ENCODE data around the gene LSP1.

LSP1 gene

DNA sequence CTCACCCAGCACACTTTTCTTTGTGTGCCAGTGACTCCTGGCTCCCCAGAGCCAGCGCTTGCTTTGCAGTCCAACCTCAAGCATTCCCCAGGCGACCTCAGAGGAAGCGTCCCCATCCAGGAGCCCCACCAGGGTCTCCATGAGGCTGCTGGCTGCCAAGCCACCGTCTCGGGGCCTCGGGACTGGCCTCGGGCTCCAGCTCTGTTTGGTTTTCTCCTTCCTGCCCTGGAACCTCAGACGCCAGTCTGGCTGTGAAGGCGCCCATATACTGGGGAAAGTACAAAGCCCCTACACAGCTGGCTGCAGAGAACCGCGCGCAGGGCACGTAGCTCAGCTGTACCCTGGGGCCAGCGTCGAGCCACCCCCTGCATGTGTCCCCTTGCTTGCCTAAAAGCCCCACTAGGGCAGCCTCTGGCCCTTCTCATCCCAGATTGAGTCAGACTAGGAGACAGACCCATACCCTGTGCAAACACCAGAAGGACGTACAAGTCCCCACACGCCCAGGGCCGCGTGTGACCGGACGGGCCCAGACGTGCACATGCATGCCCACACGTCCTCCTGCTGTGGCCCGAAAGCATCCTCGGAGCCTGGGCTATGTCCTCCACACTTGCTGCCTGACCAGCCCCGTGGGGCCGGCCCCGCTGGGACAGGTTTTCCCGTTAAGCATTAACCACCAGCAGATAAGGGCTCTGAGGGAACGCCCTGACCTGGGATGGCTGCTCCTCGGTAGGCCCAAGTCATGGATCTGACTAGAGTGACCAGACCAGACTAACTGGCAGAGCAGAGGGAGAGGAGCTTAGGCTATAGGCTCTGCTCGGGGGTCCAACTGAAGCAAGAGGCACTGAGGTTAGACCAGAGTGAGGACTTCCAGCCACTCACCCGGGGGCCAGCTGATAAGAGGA is 22.3 kb upstream of the LSP1 start:
- TF ChIP-seq GATA2 (IDR thresholded peaks at IDR 0.05; ENCODE audit: low read depth, low read length) (no peak), GATA3 (IDR thresholded peaks at IDR 0.05; ENCODE audit: low read depth, low read length) (no peak)

- no peak for TF ChIP-seq GATA2 (IDR thresholded peaks at IDR 0.05; ENCODE audit: low read depth, low read length)
These were observed 21.3 kb upstream of the LSP1 start for GRCh38 chr11:1831338-1832210.

- TF ChIP-seq GATA3 (IDR thresholded peaks at IDR 0.05; ENCODE audit: low read depth, low read length) (no peak), GATA2 (IDR thresholded peaks at IDR 0.05; ENCODE audit: low read depth, low read length) (no peak)
These were observed 20.5 kb upstream of the LSP1 start for GRCh38 chr11:1832211-1832919.

DNA sequence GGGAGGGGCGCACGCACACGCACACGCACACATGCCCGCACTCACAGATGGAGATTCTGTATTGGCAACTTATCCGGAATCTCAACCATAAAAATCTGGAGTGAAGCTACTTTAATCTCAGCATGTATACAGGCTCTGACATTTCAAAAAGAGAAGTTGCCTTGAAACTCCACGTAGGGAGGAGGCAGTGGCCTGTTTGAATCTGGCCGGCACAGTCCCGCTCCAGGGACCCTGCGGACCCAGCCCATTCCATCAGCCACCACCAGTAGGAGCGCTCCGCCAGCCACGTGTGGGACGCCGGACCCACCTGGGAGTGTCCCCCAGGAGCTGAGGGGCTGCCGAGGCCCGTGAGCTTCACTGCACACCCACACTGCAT is 20.0 kb upstream of the LSP1 start:
- no peak for TF ChIP-seq GATA2 (IDR thresholded peaks at IDR 0.05; ENCODE audit: low read depth, low read length)
- TF ChIP-seq GATA3 (IDR thresholded peaks at IDR 0.05; ENCODE audit: low read depth, low read length) = no peak

DNA sequence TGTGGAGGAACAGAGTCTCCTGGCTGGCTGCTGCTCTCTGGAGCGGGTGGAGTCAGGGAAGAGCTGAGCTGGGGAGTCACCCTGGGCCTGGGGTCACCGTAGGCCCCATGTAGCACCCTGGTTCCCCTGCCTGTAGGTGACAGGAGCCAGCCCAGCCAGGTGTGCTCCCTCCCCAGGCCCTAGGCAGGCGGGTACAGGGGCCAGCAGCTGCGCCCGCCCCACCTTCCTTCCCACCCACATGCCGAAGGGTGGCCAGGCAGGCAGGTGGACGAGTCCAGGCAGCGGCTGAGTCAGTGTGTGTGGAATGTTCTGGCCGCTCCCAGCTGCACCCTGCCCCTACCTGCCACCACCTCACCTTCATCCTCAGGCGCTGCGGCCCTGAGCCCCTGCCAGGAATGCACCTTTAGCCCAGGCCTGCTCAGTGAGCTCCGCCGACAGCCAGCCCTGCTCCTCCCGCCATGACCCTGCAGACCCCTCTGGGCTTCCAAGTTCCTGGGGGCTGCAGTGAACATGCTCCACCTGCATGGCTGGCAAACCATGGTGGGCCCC is 18.7 kb upstream of the LSP1 start:
- TF ChIP-seq GATA2 (IDR thresholded peaks at IDR 0.05; ENCODE audit: low read depth, low read length) (no peak), GATA3 (IDR thresholded peaks at IDR 0.05; ENCODE audit: low read depth, low read length) (no peak)

DNA sequence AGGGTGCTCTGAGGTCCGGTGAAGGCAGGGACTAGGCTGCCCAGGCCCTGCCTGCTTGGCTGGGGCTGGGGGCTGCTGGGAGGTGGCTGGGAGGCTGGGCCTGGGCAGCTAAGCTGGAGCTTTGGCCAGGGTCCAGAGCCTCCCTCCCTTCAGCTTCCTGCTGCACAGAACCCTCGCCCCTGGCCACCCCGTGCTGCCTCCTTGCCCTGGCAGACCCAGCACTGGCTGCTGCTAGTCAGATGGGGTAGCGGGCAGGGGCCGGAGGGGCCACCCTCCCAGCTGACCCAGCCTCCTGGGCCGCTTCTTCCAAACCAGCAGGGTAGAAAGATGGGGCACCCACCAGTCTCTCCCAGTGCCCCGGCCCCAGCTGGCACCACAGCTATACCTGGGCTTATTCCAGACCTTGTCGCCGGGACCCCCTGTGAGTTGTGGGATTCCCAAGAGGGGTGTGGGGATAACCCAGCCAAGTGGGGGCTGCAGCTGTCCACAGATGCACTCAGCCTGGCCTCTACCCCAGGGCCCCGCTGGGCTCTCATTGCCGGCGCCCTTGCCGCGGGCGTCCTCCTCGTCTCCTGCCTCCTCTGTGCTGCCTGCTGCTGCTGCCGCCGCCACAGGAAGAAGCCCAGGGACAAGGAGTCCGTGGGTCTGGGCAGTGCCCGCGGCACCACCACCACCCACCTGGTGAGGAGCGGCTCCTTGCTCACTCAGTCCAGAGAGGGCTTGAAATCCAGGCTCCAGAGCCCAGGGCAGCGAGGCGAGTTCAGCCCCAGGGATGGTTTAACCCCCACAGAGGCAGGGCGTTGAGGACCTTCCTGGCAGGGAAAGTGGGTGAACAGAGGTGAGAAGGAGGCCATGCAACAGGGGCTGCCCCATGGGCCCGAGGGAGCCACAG is 17.9 kb upstream of the LSP1 start, which contains the start of gene SYT8:
SYT8 (plus strand) TSS at position 212 of the 892 bp plus-strand sequence; CDS start at position 328, 116 bp downstream.
- TF ChIP-seq GATA2 (IDR thresholded peaks at IDR 0.05; ENCODE audit: low read depth, low read length) (no peak), GATA3 (IDR thresholded peaks at IDR 0.05; ENCODE audit: low read depth, low read length) (no peak)

DNA sequence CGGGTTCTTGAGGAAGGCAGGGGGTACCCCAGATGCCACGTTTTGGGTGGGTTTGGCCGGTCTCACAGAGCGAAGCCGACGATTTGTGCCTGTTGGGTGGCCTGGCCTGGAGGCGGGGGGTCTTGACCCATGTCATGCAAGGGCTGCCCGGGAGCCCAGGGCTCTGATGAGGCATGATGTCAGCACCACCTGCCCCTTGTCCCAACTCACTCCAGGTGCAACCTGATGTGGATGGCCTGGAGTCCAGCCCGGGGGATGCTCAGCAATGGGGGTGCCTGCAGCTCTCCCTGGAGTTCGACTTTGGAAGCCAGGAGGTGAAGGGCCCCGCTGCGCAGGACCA is 17.2 kb upstream of the LSP1 start:
- TF ChIP-seq GATA2 (IDR thresholded peaks at IDR 0.05; ENCODE audit: low read depth, low read length) = no peak
- TF ChIP-seq GATA3 (IDR thresholded peaks at IDR 0.05; ENCODE audit: low read depth, low read length) = no peak

- TF ChIP-seq GATA2 (IDR thresholded peaks at IDR 0.05; ENCODE audit: low read depth, low read length) (no peak), GATA3 (IDR thresholded peaks at IDR 0.05; ENCODE audit: low read depth, low read length) (no peak)
These were observed 16.6 kb upstream of the LSP1 start for GRCh38 chr11:1836011-1836945.

DNA sequence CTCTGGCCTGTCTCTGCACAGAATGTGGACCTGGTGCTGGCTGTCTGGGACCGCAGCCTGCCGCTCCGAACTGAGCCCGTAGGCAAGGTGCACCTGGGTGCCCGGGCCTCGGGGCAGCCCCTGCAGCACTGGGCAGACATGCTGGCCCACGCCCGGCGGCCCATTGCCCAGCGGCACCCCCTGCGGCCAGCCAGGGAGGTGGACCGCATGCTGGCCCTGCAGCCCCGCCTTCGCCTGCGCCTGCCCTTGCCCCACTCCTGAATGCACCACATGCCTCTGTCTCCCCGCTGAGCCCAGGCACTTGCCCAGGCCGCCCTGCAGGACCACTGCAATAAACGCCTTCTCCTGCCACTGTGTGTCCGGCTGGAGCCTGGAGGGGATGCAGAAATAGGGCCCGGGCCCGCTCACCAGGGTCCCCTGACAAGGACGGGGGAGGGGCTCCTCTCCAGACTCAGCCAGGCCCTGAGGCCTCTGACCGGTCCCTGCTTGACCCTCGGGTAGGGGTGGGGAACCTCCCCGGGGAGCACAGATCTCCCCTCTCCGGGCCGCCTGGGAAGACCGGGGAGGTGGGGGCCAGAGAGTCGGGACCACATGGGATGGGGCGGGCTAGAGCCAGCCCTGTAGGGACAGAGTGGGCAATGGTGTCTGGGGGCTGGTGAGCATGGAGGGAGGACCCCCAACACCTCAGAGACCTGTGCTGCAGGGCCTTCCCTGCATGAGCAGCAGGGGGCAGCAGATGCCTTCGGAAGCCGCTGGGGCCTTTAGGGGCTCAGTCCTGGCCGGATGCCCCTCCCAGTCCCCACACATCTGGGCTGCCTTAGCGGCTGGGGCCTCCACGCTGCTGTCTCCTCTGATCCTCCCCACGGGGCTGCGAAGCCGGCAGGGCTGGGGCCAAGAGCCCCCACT is 15.5 kb upstream of the LSP1 start:
- no peak for TF ChIP-seq GATA2 (IDR thresholded peaks at IDR 0.05; ENCODE audit: low read depth, low read length)
- TF ChIP-seq GATA3 (IDR thresholded peaks at IDR 0.05; ENCODE audit: low read depth, low read length) = no peak

DNA sequence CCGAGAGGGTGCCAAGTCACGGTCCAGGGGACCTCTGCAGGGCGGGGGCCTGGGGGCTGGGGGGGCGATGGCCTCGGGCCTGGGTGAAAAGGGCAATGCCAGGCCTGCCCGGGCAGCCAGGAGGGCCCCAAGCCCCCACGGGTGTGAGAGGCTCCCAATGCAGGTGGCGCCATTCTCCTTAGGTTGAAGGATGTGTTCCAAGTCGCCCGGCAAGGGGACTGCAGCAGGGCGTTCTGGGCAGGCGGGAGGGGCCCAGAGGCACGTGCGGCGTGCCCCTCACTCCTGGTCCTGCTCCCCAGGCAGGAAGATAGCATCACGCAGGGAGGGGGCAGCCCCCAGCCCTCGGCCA is 14.8 kb upstream of the LSP1 start:
- peak; percentile 29; the same call in 1 of the 2 replicates for TF ChIP-seq GATA2 (IDR thresholded peaks at IDR 0.05; ENCODE audit: low read depth, low read length)
- TF ChIP-seq GATA3 (IDR thresholded peaks at IDR 0.05; ENCODE audit: low read depth, low read length) = no peak
